Thoracic aorta (tissue), 2 donors: ENCODE results near the gene ABCC11. TPM values are rescaled to one million over a fixed set of nuclear protein-coding genes. Genes with fewer than 3 reads are reported as not detected.

ENCODE experiments used
- total RNA-seq, 2 donors: library from RNA; depleted of rRNA; stranded (reverse); fragments of >200 nt; gene quantifications; one replicate each; pipeline versions ENCODE4 v1.1.0 to v1.2.3, GENCODE V29; 2016

The ABCC11 gene
- total RNA-seq, 2 donors from 2014 or later = not detected

Other genes with a start within 250 kb of the ABCC11 start
- not detected for gene ABCC12, start 91.5 kb downstream of the ABCC11 start, total RNA-seq
- gene LONP2, start 3.2 kb downstream of the ABCC11 start, total RNA-seq = 10 to 100 TPM; 55.1 to 67.0 TPM
- gene SIAH1, start 137.9 kb upstream of the ABCC11 start, total RNA-seq = 10 to 100 TPM; 28.2 to 40.8 TPM